GM18507 (cell line): Measurements from ENCODE around the gene GRID2IP.

Experiments
- DNase-seq: peaks from one replicate; pipeline ENCODE4 v3.0.0; 2011; ENCODE audit warnings: low read depth; ENCODE audit not compliant: insufficient read length; ENCODE audit errors: extremely low spot score
- FAIRE-seq: peaks from 2 replicates; lab custom pipeline; 2011; peaks lifted over from hg19 to GRCh38; lab: Jason Lieb, UNC

GRID2IP gene

GRCh38 chr7:6563936-6564770 lies 12.9 kb upstream of the GRID2IP start:
- FAIRE-seq (no peak), DNase-seq (no peak)

DNA sequence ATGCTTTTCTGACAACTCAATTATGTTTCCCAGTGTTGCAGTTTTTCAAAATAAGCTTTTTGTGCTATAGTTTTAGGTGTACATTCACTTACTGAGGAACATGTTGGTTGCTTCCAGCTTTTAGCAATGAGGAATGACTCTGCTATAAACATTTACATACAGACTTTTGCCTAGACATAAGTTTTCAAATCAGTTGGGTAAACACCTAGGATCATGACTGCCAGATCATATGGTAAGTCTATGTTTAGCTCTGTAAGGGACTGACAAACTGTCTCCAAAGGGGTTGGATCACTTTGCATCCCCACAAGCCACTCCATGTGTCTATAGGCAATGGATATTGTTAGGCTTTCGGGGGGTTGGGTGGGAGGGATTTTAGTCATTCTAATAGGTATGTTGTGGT lies 10.8 kb upstream of the GRID2IP start:
- no peak for DNase-seq
- FAIRE-seq, result no peak

GRCh38 chr7:6559896-6560295 lies 8.6 kb upstream of the GRID2IP start:
- DNase-seq, result no peak
- FAIRE-seq, result no peak

GRCh38 chr7:6558837-6559236 lies 7.6 kb upstream of the GRID2IP start:
- no peak for FAIRE-seq
- no peak for DNase-seq

DNA sequence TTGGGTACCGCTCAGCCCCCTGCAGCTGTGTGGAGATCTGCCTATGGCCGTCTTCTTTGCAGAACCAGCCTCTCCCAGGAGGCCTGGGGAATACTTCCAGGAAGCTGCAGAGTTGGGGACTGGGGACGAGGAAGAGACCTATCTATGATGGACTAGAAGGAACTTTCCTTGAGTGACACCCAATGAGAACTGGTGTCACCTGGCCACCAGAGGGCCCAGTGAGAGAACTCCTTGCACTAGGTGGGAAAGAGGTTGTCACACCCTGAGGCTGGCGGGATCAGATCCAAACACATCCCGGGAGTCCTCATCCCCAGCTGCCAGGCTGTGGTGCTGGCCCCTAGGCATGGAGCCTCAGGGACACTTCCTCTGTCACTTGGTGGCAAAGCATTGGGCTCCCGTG lies 4.9 kb upstream of the GRID2IP start:
- DNase-seq (no peak), FAIRE-seq (no peak)

GRCh38 chr7:6554848-6555247 lies 3.6 kb upstream of the GRID2IP start:
- no peak for FAIRE-seq

DNA sequence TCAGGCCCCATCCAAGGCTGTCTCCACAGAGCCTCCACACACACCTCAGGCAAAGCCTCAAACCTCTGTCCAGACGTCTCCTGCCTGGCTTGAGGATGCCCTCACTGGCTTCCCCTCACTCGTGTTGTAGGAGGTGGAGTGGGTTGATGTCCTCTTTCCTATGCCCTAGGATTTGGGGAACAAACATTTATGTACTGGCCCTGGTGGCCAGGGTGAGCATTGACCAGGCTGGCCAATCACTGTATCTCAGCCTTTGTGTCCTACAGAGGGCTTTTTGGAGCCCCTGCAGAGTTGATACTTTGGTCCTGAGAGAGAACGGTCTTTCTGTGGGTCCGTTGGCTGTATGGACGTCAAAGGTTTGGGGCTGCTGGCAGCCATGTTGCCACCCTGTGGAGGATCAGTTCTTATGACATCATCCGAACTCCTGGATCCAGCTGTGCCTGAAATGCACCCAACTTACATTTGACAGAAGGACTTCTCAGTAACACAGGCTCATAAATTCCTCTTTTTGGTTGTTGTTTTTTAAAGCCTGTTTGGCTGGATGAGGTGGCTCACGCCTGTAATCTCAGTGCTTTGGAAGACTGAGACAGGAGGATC lies 2.3 kb upstream of the GRID2IP start:
- DNase-seq (no peak), FAIRE-seq (no peak)

More at GRCh38 chr7:6554848-6555247, 3.6 kb upstream of the GRID2IP start:
- DNase-seq, result no peak

DNA sequence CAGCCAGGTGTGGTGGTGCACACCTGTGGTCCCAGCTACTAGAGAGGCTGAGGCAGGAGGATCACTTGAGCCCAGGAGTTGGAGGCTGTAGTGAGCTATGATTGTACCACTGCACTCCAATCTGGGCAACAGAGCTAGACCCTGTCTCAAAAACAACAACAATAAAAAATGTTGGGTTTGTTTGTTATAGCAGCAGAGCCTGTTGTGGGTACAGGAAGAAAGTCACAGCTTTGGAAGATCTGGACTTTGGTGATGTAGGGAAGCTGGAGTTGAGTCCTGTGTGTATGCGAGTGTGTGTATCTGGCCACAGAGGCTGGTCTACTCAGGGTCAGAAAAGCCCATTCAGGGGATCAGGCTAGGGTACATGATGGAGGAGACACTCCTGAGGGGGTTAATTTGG lies 3.9 kb downstream of the GRID2IP start:
- FAIRE-seq (no peak), DNase-seq (no peak)

DNA sequence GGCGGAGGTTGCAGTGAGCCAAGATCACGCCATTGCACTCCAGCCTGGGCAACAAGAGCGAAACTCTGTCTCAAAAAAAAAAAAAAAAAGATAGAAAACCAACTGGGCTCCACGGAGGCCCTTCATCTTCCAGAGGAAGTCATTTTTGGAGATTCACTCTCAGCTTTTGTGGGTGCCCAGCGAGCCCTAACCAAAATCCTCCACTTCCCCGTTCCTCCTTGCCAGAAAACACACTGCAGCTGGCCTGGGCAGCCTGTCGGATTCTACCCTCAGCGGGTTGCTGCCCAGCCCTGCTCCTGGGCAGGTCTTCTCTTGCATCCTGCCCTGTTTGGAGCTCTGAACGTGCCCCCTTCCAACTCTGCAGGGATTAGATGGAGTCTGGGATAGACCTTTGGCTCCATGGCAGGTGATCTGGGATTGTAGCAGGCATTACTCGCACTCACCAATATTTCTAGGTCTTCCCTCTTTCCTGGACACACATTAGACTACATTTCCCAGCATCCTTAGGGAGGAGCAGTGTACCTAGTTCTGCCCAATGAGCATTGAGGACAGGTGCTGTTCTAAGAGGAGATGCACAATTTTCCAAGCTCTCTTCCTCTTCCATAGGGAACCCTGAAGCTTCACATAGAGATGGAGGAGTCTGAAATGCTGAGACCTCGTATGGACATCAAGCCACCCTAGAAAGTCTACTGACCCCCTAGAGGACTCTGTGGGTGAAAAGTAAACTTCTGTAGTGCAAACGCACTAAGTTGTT lies 4.6 kb downstream of the GRID2IP start:
- FAIRE-seq, result no peak
- no peak for DNase-seq

DNA sequence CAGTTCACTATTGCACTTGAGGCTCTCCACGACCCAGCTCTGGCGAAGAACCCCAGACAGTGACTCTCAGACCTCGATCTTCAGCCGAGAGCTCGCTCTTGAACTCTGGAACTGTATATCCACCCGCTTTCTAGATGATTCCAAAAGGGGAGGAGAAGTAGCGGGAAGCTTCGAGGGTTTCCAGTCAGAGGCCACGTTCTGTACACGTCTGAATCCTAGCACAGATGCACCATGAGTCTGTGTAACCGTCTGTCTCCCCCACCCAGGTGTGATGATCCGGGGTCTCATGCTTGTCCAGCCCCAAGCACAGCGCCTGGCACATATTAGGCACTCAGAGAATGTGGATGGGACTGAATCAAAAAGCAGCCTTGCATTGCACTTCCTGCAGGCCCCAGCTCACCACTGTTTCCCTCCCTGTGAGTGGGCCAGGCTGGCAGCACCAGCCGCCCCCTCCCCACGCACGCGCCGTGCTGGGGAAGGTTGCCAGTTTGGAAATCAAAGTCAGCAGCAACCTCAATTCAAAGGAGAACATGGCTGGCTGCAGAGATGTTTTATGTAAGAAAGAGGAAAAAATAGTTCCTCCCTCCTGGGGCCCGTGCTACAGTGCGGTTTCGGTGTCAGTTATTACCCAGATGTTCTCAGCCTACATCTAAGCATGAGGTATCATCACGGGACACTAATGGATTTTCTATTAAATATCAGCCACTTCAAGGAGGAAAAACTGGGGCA lies 5.7 kb downstream of the GRID2IP start:
- FAIRE-seq, result no peak
- DNase-seq, result no peak

- no peak for DNase-seq
- FAIRE-seq, result no peak
Observed at GRCh38 chr7:6542368-6542767, 8.9 kb downstream of the GRID2IP start.

DNA sequence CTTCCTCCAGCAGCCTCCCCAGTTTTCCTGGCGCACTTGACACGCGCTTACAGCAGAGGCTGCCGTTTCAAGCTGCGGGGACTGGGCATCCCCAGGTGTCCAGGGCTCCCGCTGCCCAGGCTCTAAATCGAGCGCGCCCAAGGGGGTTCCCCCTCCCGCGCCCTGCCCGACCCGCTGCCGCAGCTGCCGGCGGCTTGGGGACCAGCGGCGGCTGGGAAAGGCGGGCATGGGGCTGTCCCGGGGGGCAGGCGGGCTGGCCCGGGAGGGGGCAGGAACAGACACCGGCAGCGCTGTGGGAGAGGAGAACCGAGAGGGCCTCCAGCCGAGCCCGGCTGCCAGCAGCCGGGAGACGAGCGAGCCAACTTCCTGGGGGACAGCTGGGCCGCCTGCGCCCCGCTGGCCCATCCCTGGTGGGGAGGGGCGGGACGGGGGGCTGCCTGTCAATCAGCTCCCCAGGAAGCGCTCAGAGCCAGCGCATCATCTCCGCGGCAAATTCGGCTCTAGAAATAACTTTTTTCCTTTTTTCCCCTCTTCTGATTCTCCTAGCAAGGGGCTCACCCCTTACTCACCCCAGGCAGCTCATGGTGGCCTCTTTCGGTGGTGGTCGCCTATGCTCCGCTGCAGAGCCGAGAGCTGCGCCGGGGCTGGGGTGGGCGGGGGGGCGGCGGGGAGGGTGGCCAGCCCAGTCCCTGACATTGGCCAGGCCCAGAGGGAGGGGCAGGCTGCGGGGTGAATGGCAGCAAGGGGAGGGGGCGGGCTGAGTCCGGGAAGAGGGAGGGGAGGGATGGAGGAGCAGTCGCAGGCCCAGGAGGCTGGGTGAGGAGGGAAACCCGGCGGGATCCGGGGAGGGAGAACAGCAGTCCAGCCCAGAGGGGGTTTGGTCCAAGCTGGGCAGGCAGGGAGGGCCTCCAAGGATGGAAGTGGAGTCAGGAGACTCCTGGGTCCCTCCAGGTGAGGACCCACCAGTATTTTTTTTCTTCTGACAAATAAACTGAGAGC lies 14.7 kb downstream of the GRID2IP start:
- FAIRE-seq, result no peak
- no peak for DNase-seq

DNA sequence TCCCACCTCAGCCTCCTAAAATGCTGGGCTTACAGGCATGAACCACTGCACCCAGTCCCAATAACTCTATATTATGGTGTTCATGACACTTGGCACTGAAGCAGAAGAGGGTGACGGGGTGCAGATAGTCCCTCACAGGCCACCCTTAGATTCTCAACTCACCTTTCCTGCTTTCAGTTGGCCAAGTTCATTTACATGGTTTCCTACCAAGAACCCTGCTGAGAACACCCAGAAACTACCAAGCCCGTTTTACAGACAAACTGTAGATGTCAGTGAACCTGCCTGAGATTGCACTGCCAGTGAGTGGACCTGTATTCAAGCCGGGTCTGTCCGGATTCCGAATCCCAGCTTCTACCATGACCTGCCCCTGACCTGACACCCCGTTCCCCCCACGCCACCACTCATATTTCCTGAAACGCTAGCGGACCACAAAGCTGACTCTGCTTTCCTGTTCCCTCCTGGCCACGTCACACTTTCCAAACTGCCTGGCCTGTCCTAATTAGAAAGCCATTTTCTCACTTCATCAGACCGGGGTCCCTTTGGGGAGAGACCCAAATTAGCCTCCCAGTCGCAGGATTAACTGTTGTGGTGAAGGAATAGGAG lies 17.3 kb downstream of the GRID2IP start:
- FAIRE-seq (peak; percentile 59), DNase-seq (no peak)

DNA sequence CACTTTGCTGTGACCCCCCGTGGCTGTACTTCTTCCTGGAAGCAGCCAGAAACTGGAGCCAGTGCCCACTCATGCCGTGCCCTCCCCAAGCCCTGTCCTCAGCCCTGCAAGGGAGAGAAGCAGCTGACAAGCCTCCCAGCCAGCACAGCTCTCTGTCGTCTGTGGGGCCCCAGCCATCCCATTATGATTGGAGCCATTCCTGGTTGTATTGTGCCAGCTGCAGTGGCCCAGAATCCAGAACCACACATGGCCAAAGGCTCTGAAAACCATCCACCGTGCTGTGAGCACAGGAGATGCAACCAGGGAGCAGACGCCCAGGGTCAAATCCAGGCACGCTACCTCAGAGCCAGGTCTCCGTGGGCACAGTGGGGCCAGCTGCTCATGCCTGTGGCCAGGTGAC lies 18.7 kb downstream of the GRID2IP start:
- FAIRE-seq (no peak), DNase-seq (no peak)

DNA sequence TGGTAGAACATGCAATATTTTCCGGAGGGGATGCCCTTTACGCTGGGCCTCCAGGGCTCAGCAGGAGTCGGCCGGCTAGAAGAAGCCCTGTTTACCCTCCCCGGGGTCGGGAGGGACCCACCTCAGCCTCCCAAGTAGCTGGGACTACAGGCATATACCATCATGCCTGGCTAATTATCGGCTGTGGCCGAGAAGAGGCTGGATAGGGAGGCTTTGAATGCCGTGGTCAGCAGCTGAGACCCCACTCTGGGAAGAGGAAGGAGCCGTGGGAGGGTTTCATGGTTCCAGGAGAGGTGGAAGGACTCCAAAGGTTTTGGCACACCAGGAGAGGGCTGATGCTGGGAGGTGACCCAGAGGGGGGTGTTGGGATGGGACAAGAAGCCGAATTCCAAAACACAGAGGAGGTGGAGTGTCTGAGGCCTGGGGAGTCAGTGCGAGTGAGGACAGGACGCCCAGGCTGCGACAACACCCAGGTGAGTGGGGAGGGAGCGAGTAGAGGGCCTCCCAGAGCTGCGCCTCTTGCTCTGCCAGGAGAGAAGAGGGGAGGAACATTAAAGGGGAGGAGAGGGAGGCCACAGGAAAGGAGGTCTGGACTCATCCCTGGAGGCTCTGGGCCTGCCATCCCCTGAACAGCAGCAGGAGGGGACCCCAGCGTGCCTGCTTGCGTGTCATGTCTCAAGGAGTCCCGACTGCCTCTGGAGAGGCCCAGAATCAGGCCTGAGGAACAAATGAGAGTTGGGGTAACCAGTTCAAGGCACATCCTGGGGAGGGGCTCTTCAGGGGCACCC lies 19.6 kb downstream of the GRID2IP start:
- FAIRE-seq, result no peak
- DNase-seq, result no peak

GRCh38 chr7:6530626-6531491 lies 20.4 kb downstream of the GRID2IP start:
- DNase-seq, result no peak
- peak; percentile 57 for FAIRE-seq

DNA sequence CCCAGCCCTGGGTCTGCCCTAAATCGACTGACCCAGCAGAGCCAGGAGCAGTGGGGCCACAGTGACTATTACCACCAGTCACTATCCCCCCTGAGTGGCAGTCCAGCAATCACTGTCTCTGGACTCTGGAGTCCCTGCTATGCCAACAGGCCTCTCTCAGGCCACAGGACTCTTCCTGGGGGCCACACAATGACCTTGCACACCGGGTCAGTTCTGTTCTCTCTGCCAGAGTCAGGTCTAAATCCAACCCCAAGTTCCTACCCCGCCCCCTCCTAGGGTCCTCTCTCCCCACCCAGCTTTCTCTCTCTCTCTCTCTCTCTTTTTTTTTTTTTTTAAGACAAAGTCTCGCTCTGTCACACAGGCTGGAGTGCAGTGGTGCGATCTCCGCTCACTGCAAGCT lies 21.6 kb downstream of the GRID2IP start:
- DNase-seq (no peak), FAIRE-seq (no peak)
